Cardiac fibroblast (primary cell): ENCODE results near the gene CYP27A1.
A peak's percentile ranks its signal among the peaks of the same experiment; 100 is the strongest.

ENCODE experiments used
- DNase-seq, 2 donors: peaks; one replicate each; pipeline versions ENCODE4 v3.0.0 to v3.0.0-alpha.2; 2010; ENCODE audit warnings: low read depth in 2 of 2
- H3K4me3 ChIP-seq, 2 donors: replicated peaks in 1 of 2; 1 replicate in 1 of 2; 2 replicates in 1 of 2; pipeline ENCODE4 v1.5.1; 2011; ENCODE audit warnings: low read depth in 2 of 2, low read length in 2 of 2, mild to moderate bottlenecking in 2 of 2, moderate library complexity in 1 of 2
- TF ChIP-seq, protein P1 (sequence below): IDR thresholded peaks from one replicate; pipeline ENCODE4 v1.5.1; 2011; ENCODE audit warnings: low read depth, mild to moderate bottlenecking, low read length, inconsistent platforms

The CYP27A1 gene

DNA sequence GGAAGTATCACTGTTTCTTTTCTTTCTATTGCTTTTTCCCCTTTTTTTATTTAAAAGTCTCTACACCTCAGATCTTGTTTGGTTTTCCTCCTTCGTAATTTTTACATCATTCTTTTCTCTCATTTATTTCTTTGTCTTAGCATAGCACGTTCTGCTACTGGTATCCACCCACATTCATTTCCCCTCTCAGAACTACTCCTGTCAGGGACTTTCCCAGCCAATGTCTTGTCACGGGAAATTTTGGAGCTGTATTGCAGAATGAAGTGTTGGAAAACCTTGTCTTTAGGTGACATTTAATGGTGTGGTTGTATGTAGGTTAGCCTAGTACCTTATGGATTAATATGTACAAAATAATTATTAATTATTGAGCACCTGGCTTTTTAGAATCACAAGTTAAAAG is 37.3 kb upstream of the CYP27A1 start:
- H3K4me3 ChIP-seq, result no peak overlapping the region
- TF ChIP-seq, protein P1, sequence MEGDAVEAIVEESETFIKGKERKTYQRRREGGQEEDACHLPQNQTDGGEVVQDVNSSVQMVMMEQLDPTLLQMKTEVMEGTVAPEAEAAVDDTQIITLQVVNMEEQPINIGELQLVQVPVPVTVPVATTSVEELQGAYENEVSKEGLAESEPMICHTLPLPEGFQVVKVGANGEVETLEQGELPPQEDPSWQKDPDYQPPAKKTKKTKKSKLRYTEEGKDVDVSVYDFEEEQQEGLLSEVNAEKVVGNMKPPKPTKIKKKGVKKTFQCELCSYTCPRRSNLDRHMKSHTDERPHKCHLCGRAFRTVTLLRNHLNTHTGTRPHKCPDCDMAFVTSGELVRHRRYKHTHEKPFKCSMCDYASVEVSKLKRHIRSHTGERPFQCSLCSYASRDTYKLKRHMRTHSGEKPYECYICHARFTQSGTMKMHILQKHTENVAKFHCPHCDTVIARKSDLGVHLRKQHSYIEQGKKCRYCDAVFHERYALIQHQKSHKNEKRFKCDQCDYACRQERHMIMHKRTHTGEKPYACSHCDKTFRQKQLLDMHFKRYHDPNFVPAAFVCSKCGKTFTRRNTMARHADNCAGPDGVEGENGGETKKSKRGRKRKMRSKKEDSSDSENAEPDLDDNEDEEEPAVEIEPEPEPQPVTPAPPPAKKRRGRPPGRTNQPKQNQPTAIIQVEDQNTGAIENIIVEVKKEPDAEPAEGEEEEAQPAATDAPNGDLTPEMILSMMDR, result no peak
- DNase-seq, result peak in 1 of 2 donors; percentile 24

DNA sequence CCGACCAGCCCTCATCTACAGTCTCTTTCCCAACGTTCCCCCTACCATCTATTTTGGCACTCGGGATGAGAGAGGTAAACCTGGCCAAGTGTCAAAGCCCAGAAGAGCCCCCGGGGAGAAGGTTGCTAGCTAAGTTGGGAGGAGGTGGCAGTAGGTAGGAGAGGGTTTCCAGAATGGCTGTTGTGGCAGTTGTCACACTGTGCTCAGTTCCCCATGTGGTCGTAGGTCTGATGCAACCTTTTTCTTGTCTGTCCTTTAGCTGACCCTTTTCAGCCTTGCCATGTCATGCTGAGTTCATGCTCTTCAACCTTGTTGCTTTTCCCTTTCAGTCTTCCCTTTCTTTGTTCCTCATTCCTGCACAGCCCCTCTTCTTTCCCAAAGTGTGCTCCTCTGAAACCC is 36.8 kb upstream of the CYP27A1 start:
- H3K4me3 ChIP-seq, result no peak overlapping the region
- TF ChIP-seq, protein P1, result no peak

DNA sequence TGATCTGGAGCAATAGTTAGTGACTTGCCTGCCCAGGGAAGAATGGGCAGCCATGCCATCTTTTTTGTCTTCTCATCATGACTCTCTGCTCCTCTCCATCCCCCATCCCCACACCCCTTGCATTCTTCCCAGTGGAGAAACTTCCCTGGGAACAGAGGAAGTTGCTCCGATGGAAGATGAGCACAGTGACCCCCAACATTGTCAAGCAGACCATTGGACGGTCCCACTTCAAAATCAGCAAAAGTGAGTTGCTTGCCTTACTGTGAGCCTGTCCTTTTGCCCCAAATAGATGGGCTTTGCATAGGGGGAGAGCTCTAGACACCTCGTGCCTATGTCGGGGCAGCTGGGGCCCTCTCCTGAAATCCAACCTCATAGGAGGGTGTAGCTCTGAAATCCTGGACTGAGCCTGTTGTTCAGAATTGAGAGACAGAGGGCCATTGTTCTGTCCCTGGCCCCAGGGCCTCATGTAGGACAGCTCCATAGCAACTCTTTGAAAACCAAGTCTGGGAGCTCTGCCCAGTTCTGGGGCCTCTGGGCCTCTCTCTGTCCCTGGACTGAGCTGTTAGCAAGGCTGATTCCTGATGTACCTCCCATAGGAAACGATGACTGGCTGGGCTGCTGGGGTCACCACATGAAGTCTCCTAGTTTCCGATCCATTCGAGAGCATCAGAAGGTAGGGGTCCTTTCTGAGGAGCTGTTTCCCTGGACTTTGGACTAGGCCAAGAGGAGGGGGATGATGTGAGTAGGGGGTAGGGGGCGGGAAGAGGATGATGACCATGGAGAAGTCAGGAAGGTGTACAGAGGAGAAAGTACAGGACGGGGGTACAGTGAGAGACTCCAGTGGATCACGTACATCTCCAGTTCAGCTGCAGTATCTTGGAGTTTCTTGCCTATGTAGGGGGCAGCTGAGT is 36.1 kb upstream of the CYP27A1 start:
- H3K4me3 ChIP-seq, result no peak overlapping the region
- DNase-seq, result peak; percentile 61 to 93
- TF ChIP-seq, protein P1, result no peak

More for the DNA sequence above, 36.8 kb upstream of the CYP27A1 start:
- DNase-seq, result peak; percentile 10 to 37

DNA sequence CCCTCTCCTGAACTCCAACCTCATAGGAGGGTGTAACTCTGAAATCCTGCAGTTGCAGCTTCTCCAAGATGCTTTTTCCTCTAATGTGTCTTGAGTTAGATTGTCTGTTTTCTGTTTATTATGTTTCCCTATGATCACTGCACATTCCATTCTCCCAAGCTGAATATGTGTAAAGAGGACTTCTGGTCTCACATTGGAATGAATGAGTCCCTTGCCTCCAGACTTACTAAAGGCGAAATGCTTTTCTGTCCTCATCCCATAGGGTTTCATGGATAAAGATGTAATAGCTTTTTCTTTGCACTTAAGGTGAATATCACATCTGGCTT is 35.5 kb upstream of the CYP27A1 start:
- no peak overlapping the region for H3K4me3 ChIP-seq
- TF ChIP-seq, protein P1, result no peak
- peak in 1 of 2 donors; percentile 23 for DNase-seq

DNA sequence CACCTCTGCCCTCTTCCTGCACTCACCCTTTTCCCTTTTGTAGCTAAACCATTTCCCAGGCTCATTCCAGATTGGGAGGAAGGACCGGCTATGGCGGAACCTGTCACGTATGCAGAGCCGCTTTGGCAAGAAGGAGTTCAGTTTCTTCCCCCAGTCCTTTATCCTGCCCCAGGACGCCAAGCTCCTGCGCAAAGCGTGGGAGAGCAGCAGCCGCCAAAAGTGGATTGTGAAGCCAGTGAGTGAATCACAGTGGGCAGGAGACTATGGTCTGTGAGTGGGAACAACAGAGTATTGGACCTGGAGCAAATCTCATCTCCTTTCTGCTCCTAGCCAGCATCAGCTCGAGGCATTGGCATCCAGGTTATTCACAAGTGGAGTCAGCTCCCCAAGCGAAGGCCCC is 35.0 kb upstream of the CYP27A1 start:
- DNase-seq, result no peak
- no peak overlapping the region for H3K4me3 ChIP-seq
- TF ChIP-seq, protein P1, result no peak

DNA sequence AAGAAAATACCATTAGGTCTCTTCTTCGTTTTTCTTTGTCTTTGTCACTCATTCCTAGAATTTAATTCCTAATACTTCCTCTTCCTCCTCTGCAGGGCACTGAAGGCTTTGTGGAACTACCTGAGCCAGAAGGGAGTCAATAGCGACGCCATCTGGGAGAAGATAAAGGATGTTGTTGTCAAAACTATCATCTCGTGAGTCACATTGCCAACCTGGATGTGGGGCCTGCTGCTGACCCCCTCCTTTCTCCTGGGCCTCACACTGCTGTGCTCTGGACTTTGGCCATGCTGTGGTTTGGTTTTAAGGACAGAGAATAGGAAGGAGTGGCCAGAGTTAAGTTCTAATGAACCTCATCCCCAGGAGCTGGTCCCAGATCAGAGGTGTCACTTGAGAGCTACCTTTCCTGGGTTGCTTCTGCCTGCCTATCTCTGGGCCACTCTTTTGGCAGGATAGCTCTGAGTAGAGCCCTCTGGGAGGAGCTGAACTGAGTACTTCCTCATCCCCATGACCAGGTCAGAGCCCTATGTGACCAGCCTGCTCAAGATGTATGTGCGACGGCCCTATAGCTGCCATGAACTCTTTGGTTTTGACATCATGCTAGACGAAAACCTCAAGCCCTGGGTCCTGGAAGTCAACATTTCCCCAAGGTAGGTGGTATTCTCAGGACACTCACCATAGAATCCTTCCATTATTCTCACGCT is 33.1 kb upstream of the CYP27A1 start:
- DNase-seq, result no peak
- TF ChIP-seq, protein P1, result no peak
- H3K4me3 ChIP-seq, result no peak overlapping the region
